Stimulated activated CD8-positive, alpha-beta memory T cell treated with anti-CD3 and anti-CD28 coated beads, Interleukin-15, amount 100 ng/mL, for 48 hours (primary cell): ENCODE data around the gene CFAP65.

Source experiments
- DNase-seq, 2 donors: peaks; one replicate each; pipeline ENCODE4 v3.0.0-alpha.2; 2020; ENCODE audit warnings: low read depth in 2 of 2

The CFAP65 gene

GRCh38 chr2:218963601-218964000, 77.7 kb downstream of the CFAP65 start:
- no peak for DNase-seq

DNA sequence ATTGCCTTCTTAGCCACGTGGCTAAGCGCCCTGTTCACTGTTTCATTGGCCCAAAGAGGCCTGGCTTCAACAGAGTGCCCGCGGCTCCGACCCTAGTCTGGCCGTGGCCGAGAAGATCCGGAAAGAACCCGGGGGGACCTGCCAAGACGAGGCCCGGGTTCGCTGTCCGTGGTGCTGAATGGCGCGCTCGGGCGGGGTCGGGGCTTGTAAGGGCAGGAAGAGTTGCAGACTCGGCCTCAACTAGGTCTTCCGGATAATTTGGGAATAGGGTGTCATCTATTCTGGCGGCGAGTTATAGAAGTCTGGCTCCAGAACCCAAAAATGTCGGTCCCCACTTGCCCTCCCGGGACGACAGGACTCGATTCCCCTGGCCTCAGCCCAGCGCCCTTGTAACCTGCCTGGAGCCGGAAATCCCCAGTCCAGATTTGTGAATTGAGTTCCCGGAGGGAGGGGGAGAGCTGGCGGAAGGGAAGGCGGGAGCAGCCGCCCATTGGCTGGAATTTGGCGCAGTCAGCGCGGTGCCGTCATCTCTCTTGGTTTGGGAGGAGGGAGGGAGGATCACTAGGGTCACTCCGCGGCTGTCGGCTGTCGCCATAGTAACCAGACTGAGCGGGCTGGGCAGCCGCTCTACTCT, 78.3 kb downstream of the CFAP65 start:
- no peak for DNase-seq

DNA sequence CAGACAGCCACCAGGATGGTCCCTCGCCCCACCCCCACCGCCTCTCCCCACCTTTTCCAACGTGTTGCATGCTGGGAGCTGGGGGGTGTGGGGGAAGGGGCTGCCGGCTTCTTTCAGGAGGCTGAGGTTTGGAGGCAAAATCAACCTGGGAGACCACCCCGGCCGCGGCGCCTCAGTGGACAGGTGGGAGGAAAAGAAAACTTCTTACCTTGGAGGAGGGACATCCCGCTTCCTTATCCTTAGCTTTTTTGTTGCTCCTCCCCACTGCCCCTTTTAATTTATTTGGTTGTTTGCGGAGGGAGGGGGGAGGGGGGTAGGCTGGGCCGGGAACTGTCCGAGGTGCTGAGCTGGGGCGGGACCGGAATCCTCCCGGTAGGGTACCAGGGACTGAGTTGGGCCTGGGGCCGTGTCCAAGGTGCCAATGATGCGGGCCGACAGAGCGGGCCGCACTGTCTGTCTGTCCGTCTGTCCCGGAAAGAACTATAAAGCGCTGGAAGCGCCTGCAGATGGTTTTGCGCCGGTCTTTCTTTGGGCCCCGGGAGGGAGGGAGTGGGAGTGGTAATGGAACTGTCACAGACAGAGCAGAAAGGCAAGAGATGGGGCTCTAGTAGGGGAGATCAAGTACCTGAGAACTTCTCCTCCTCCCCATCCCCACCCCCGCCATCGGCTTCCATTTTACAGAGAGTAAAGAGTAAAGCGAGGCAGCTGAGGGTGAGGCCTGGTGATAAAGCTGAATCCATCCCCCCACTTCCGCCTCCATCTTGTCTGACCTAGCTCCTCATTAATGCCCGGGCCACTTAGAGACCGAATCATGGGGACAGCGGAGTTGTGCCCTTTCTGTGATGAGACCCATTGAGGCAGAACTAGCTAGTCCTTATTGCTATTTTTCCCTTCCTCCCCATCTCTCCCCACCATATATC, 79.4 kb downstream of the CFAP65 start:
- no peak for DNase-seq

DNA sequence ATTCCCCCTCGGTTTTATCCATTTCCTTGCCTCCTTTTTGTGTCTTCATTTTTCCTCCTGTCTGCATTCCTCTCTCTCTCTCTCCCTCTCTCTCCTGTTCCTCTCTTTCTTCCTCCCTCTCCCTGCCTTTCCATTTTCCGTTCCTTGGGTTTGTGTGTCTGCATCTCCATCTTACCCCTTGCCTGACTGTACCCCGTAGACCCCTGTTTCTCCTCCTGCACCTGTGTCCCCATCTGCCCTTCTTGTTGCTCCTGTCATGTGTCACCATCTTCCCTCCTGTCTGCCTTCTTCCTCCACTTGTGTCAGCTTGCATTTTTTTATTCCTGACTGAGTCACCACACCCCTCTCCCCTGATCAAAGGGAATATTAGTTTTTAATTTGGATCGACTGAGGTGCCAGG, 80.1 kb downstream of the CFAP65 start:
- DNase-seq, result no peak

GRCh38 chr2:218960309-218961165, 80.8 kb downstream of the CFAP65 start:
- no peak for DNase-seq

- no peak for DNase-seq
Observed at GRCh38 chr2:218959761-218960308, 81.5 kb downstream of the CFAP65 start.

DNA sequence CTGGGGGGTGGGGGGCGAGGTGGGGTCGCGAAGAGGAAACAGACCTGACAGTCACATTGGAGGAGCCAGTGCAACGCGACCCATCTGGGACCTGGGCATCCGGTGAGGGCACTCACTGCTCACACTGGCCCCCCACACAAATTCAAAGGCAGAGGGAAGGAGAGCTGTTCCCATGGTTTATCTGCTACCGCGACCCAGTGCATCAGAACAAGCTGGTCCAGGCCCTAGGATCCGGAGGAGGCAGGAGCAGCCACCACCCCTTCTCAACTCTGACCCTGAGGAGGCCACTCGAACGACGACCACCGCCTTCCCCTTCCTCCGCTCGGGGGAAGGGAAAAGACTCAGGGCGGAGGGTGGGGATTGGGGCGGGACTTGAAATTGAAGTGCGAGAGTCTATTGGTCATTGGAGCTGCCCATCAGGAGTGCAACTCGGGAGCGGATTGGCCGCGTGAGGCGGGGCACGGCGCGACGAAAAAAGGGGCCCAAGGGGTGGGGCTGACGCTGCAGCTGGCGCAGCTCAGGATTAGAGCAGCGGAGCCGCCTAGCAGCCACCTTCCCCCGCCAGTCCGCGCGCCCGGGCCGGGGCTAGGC, 82.1 kb downstream of the CFAP65 start, which contains the start of gene CDK5R2:
Gene CDK5R2, plus strand, starts transcription at position 526 of the 591 bp plus-strand sequence. CDS start 155 bp downstream, outside the sequence.
- DNase-seq, result peak; percentile 75 to 83

DNA sequence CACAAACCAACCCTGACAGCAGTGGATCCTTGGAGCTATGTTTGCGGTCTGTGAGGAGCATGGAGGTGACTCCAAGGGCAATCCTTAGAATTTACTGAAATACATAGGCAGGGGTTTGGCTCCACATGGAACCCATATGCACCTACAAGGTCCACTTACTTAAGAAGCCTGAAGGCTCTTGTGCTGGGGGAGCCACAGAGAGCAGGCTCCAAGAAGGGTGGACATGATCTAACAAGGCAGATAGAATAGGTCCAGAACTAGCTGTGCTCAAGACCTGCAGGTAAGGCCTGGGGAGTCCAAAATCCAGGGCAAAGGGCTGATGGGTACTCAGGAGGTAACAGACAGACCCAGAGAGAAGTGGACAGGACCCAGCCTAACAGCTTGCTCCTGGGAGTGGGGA, 83.0 kb downstream of the CFAP65 start:
- DNase-seq, result no peak

DNA sequence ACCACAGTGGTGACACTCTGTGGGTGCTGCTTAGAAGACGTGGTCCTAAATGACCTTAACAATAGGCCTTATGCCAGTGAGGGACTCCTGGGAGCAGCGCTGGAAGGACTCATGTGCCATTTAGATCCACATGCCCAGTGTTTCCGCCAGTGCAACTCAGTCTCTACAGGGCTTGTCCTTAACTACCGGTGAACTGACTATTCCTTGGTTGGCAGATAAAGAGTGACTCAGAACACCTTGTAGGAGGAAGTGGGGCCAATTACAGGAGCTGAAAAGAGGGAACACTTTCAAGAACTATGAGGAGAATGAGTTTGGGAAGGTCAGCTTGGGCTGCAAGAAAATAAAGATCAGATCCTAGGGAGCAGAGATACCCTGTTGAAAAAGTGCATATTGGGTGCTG, 83.6 kb downstream of the CFAP65 start:
- no peak for DNase-seq

DNA sequence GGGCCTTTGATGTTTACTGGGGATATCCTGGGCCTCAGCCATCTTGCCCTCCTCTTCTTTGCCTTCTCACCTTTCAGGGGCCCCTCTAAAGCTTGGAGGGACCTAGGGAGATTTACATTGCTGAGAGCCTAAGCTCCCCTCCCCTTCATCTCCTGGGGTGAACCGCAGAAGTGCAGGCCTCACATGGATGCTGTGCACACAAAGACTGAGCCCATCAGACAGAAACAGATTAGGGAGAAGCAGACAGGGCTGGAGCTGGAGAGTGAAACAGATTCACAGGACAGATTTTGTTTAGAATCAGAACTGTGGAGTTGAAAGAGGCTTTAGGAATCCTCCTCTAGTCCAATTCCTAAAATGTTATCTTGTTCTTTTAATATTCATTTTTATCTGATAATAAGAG, 85.3 kb downstream of the CFAP65 start:
- no peak for DNase-seq

GRCh38 chr2:218954541-218955300, 86.6 kb downstream of the CFAP65 start:
- DNase-seq, result no peak

DNA sequence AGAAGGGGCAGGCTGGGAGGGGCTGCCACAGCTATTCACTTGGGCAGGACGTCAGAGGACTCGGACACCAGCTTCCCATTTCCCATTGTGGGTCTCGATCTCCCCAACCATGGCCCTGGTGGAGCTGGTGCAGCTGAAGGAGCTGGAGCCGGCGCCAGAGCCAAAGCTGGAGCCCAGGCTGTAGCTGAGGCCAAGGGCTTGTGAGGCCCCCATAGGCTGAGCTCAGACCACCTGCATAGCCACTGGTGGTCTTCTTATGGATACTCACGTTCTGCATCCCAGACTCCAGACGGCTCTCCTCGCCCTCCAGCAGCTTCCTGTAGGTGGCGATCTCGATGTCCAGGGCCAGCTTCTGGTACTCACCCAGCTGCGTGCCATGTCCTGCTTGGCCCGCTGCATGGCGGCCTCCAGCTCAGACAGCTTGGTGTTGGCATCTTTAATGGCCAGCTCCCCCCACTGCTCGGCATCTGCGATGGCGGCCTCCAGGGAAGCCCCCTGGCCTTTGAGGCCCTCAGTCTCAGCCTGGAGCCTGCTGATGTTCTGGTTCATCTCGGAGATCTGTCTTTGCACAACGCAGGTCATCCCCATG, 87.9 kb downstream of the CFAP65 start:
- DNase-seq, result no peak
